Adrenal gland (tissue), 12 donors: ENCODE data around the gene SOWAHA. TPM values are rescaled to one million over a fixed set of nuclear protein-coding genes. Genes with fewer than 3 reads are reported as not detected.
A peak's percentile ranks its signal among the peaks of the same experiment; 100 is the strongest.

ENCODE experiments used
- DNase-seq, 7 donors: peaks; one replicate each; pipeline ENCODE4 v3.0.0-alpha.2; 2019 to 2020
- H3K27ac ChIP-seq, 5 donors: fragments of 200-600 bp; sonication (generic) in 4 of 5; 1 replicate in 3 of 5; 2 replicates in 2 of 5; pipeline versions ENCODE4 v1.5.1 to v1.8.0; 2016 to 2020; ENCODE audit warnings: mild to moderate bottlenecking in 1 of 5
- H3K27me3 ChIP-seq: fragments of 200-600 bp; 2 replicates; pipeline ENCODE4 v1.8.0; 2021
- H3K36me3 ChIP-seq, 2 donors: fragments of 200-600 bp; replicated peaks in 1 of 2; 1 replicate in 1 of 2; 2 replicates in 1 of 2; pipeline versions ENCODE4 v1.5.1 to v1.8.0; 2018 to 2022
- H3K4me1 ChIP-seq, 2 donors: fragments of 200-600 bp; replicated peaks in 1 of 2; 1 replicate in 1 of 2; 2 replicates in 1 of 2; pipeline versions ENCODE4 v1.5.1 to v1.8.0; 2018 to 2021
- H3K4me3 ChIP-seq, 4 donors: fragments of 200-600 bp; sonication (generic) in 3 of 4; one replicate each; pipeline ENCODE4 v1.5.1; 2016 to 2018
- H3K9me3 ChIP-seq, 3 donors: fragments of 200-600 bp; sonication (generic) in 1 of 3; replicated peaks in 1 of 3; 1 replicate in 2 of 3; 2 replicates in 1 of 3; pipeline versions ENCODE4 v1.5.1 to v1.8.0; 2016 to 2021
- CTCF ChIP-seq, 6 experiments: fragments of 450-650 bp in 4 of 6; fragments of 200-600 bp in 2 of 6; sonication (generic) in 1 of 6; IDR thresholded peaks; 1 replicate in 5 of 6; 2 replicates in 1 of 6; pipeline versions ENCODE4 v1.5.1 to v1.8.0; 2016 to 2021; ENCODE audit warnings: antibody characterized with exemption in 6 of 6, mild to moderate bottlenecking in 2 of 6, moderate library complexity in 1 of 6
- POLR2A ChIP-seq, 2 donors: fragments of 450-650 bp; IDR thresholded peaks; one replicate each; pipeline ENCODE4 v1.6.1; 2017; ENCODE audit warnings: antibody characterized with exemption in 2 of 2, mild to moderate bottlenecking in 2 of 2, moderate library complexity in 1 of 2
- WGBS, 4 donors: extraction: QIAGEN DNeasy Blood & Tissue Kit in 2 of 4; methylation state at CpG; one replicate each; pipeline versions ENCODE4 v1.1.5 to v1.1.7; 2013 to 2017; 5-methylcytosine and 5-hydroxymethylcytosine counted together
- intact Hi-C, 2 donors: fragments of 100-400 bp; cut with DNase I; formaldehyde crosslinking; loops; one replicate each; pipeline versions ENCODE4 v1.14.1 to v1.15.0; 2022 to 2023
- polyA plus RNA-seq, 3 donors: library from polyadenylated mRNA; stranded (reverse); fragments of 200-250 nt in 2 of 3; fragments of 350-450 nt in 1 of 3; fragmentation: Illumina TruSeq in 1 of 3; extraction: RNeasy Lipid Tissue Mini Kit (QIAGEN cat#74804) in 1 of 3; gene quantifications; one replicate each; pipeline ENCODE4 v1.2.3, GENCODE V29; 2013 to 2014
- total RNA-seq, 9 donors: library from RNA; depleted of rRNA in 4 of 9; stranded (reverse); fragments of >200 nt in 4 of 9; fragments of 120-200 nt in 1 of 9; fragmentation: NEBNext Ultra II Directional in 1 of 9; extraction: Animal tissue kit (Norgen Biotek cat#: 25700) in 1 of 9; gene quantifications; one replicate each; pipeline versions ENCODE4 v1.1.0 to v1.2.4, GENCODE V29; 2013 to 2023
- donor health status: healthy with polysubstance abuse.
- donor health status: Bipolar disorder and iron deficiency.
- donor health status: DM: yes; HTN: yes; CAD: no.
- donor health status: DM: no; HTN: no; CAD: no.
- donor health status: DM: no; HTN: no; CAD: no.
- donor health status: DM: yes; HTN: yes; CAD: no.

Gene SOWAHA
- total and polyA plus RNA-seq, 12 donors: 0.06 to 1.8 (median 0.40) TPM; not detected in 3

DNA sequence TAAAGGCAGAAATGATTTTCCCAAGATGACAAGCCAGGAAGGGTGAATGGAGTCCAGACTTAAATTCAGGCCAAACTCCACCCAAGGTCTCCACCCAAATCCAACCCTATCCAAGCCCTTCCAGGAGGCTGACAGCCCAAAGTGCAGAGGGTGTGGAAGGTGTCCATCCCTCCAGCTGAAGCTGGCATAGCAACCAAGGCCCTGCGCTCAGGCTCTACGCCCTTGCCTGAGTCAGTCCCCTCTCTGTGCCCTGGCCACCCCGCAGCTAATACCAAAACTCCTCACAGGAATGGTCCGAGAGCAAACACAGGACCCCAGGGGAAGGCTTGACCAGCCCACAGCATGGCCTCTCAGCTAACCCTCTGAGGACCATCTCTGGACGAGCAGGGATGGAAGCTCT is 38.2 kb upstream of the SOWAHA start:
- TF ChIP-seq POLR2A (IDR thresholded peaks at IDR 0.05) (no peak), CTCF (IDR thresholded peaks at IDR 0.05) (no peak)
- H3K27me3 ChIP-seq: no peaks in the 10 kb centered on the region
- DNase-seq: no peak
- H3K4me1 ChIP-seq: peaks cover 12 to 17% of the 10 kb centered on the region in 2 donors
- WGBS, 4 donors: 92 to 100% (median 93%) methylated on average over 1 to 5 of the region's 5 CpGs
- intact Hi-C loops: no loop called here
- H3K9me3 ChIP-seq: no peaks in the 10 kb centered on the region
- H3K36me3 ChIP-seq: no peaks in the 10 kb centered on the region
- H3K4me3 ChIP-seq: no peak overlapping the region
- no peak overlapping the region for H3K27ac ChIP-seq

DNA sequence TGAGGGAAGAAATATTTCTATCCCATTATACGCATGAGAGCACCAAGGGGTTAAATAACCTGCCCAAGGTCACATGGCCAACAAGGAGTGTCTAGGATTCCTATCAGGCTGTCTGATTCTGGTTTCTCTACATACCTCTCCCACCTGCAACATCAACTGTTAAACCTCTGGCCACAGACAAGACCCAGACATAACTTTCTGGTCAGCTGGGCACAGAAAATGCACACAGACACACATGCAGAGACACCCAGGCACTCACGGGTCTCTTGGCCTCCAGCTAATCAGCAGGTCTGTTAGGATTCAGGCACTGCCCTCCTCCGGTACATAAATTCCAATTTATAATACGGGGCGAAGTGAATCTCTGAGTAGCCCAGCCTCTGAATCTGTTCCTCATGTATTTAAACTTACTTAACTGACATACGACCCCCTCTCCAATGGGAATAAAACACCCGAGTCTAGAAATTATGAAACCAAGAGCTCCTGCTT is 37.6 kb upstream of the SOWAHA start:
- DNase-seq: no peak
- Histone ChIP-seq H3K4me3 (peak overlapping the region in 1 of 4 donors; percentile 90), H3K27me3 (no peaks in the 10 kb centered on the region), H3K9me3 (no peaks in the 10 kb centered on the region), H3K36me3 (no peaks in the 10 kb centered on the region), H3K4me1 (peaks cover 12 to 17% of the 10 kb centered on the region in 2 donors), H3K27ac (peak overlapping the region in 2 of 5 donors; percentile 48 to 72)
- TF ChIP-seq POLR2A (IDR thresholded peaks at IDR 0.05) (no peak), CTCF (IDR thresholded peaks at IDR 0.05) (no peak)
- WGBS, 4 donors: 52 to 57% (median 55%) methylated on average over 7 of the region's 7 CpGs
- intact Hi-C loops: no loop called here

DNA sequence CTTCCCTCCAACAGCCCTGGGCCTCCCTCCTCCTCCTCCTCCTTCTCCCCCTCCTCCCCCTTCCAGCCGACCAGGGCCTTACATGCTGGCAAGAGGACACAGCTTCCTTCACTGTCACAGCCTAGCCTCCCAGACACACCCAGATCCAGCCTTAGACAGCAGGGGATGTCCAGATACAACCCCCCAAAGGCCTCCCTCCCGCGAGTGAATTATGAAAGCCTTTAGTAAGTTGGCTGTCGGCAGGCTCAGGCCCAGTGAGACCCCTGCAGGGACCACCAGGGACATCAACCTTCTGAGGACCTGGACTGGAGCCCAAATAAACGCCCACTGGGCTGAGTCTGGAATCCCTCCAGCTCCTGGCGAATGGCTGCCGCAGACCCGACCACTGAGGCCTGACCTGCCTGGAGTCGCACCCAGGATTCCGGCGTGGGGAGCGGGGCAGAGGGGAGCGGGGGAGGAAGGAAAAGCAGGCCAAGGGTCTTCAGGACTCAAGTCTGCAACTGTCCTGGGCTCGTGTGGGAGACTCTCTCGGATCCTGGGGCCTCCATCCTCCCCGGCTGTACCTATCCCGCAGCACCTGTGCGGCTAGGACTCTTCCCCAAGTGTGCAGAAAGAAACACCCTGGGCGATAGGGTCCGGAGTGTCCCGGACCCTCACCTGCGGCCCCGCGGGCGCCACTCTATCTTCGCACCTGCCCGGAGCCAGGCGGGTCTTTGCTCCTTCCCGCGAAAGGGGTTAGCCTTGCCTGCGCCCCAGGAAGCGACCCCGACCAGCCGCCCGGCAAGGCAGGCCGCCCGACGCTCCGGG is 36.8 kb upstream of the SOWAHA start:
- H3K4me3 ChIP-seq: peak overlapping the region in 2 of 4 donors; percentile 77 to 90
- H3K36me3 ChIP-seq: no peaks in the 10 kb centered on the region
- intact Hi-C loops: no loop called here
- peaks cover 12 to 17% of the 10 kb centered on the region in 2 donors for H3K4me1 ChIP-seq
- 5 to 19% (median 11%) methylated on average over 6 to 39 of the region's 39 CpGs for WGBS, 4 donors
- H3K27ac ChIP-seq: peak overlapping the region in 2 of 5 donors; percentile 64 to 72
- peak in 5 of 7 donors; percentile 19 to 62 (median 42) for DNase-seq
- H3K9me3 ChIP-seq: no peaks in the 10 kb centered on the region
- TF ChIP-seq CTCF (IDR thresholded peaks at IDR 0.05) (no peak), POLR2A (IDR thresholded peaks at IDR 0.05) (no peak)
- H3K27me3 ChIP-seq: no peaks in the 10 kb centered on the region

- peak overlapping the region in 2 of 5 donors; percentile 64 to 72 for H3K27ac ChIP-seq
- H3K4me1 ChIP-seq: peaks cover 12 to 17% of the 10 kb centered on the region in 2 donors
- H3K27me3 ChIP-seq: no peaks in the 10 kb centered on the region
- H3K36me3 ChIP-seq: no peaks in the 10 kb centered on the region
- intact Hi-C loops: no loop called here
- H3K4me3 ChIP-seq: peak overlapping the region in 2 of 4 donors; percentile 77 to 90
- TF ChIP-seq POLR2A (IDR thresholded peaks at IDR 0.05): no peak
- TF ChIP-seq CTCF (IDR thresholded peaks at IDR 0.05): no peak
- WGBS, 4 donors: 0 to 1% methylated on average over 40 of the region's 40 CpGs; no CpG with 5 or more reads in 2 of the 4 donors
- no peaks in the 10 kb centered on the region for H3K9me3 ChIP-seq
- DNase-seq: no peak
Measured at GRCh38 chr5:132776938-132777208, 36.2 kb upstream of the SOWAHA start.
